Mucosa of stomach (tissue), 1 donor: ENCODE measurements around the gene SHOX.

Source experiments
- H3K27me3 ChIP-seq: one replicate; pipeline ENCODE4 v1.7.0; 2013; ENCODE audit warnings: mild to moderate bottlenecking, low read length; ENCODE audit not compliant: control insufficient read depth, insufficient read depth
- H3K36me3 ChIP-seq: one replicate; pipeline ENCODE4 v1.7.0; 2013; ENCODE audit warnings: low read length; ENCODE audit not compliant: control insufficient read depth, insufficient read depth
- H3K4me1 ChIP-seq: one replicate; pipeline ENCODE4 v1.7.0; 2013; ENCODE audit warnings: mild to moderate bottlenecking, low read length; ENCODE audit not compliant: control insufficient read depth, insufficient read depth
- H3K4me3 ChIP-seq: one replicate; pipeline ENCODE4 v1.7.0; 2013; ENCODE audit warnings: low read length
- H3K9ac ChIP-seq: one replicate; pipeline ENCODE4 v1.7.0; 2013; ENCODE audit warnings: mild to moderate bottlenecking, low read length, moderate library complexity
- H3K9me3 ChIP-seq: one replicate; pipeline ENCODE4 v1.7.0; 2013; ENCODE audit warnings: mild to moderate bottlenecking, low read length, moderate library complexity; ENCODE audit not compliant: control insufficient read depth
- donor health status: Pancreatic carcinoma.

SHOX gene

DNA sequence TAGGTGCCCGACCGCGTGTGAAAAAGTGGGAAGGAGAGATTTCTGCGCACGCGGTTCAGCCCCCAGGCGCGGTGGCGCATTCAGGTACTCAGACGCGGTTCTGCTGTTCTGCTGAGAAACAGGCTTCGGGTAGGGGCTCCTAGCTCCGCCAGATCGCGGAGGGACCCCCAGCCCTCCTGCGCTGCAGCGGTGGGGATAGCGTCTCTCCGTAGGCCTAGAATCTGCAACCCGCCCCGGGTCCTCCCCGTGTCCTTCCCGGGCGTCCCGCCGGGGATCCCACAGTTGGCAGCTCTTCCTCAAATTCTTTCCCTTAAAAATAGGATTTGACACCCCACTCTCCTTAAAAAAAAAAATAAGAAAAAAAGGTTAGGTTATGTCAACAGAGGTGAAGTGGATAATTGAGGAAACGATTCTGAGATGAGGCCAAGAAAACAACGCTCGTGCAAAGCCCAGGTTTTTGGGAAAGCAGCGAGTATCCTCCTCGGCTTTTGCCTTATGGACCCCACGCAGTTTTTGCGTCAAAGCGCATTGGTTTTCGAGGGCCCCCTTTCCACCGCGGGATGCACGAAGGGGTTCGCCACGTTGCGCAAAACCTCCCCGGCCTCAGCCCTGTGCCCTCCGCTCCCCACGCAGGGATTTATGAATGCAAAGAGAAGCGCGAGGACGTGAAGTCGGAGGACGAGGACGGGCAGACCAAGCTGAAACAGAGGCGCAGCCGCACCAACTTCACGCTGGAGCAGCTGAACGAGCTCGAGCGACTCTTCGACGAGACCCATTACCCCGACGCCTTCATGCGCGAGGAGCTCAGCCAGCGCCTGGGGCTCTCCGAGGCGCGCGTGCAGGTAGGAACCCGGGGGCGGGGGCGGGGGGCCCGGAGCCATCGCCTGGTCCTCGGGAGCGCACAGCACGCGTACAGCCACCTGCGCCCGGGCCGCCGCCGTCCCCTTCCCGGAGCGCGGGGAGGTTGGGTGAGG, 3.7 kb downstream of the SHOX start:
- Histone ChIP-seq H3K9ac (no peak overlapping the region), H3K4me1 (no peaks in the 10 kb centered on the region), H3K9me3 (no peaks in the 10 kb centered on the region), H3K36me3 (no peaks in the 10 kb centered on the region), H3K4me3 (no peak overlapping the region), H3K27me3 (peaks cover 64% of the 10 kb centered on the region)

DNA sequence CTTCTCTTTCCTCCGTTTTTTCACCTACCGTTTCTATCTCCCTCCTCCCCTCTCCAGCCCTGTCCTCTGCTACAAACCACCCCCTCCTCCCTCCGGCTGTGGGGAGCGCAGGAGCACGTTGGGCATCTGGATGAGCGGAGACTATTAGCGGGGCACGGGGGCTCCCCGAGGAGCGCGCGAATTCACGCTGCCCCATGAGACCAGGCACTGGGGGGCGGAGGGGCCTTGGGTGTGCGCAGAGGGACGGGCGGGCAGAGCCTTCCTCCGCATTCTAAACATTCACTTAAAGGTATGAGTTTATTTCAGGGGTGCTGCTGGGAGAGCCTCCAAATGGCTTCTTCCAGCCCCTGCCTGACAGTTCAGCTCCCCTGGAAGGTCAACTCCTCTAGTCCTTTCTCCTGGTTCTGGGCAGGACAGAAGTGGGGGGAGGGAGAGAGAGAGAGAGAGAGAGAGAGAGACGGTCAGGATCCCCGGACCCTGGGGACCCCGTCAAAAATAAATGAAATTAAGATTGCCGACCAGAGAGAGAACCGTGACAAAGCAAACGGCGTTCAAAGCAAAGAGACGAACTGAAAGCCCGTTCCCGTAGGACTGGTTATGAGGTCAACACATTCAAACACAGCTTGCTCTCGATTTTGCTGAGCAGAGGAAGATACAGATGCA, 5.0 kb downstream of the SHOX start:
- no peaks in the 10 kb centered on the region for H3K36me3 ChIP-seq
- peaks cover 56% of the 10 kb centered on the region for H3K27me3 ChIP-seq
- no peak overlapping the region for H3K9ac ChIP-seq
- H3K4me3 ChIP-seq: no peak overlapping the region
- no peaks in the 10 kb centered on the region for H3K9me3 ChIP-seq
- H3K4me1 ChIP-seq: no peaks in the 10 kb centered on the region

- Histone ChIP-seq H3K4me3 (no peak overlapping the region), H3K4me1 (no peaks in the 10 kb centered on the region), H3K27me3 (peaks cover 42% of the 10 kb centered on the region), H3K9ac (no peak overlapping the region), H3K36me3 (no peaks in the 10 kb centered on the region), H3K9me3 (no peaks in the 10 kb centered on the region)
Observed at GRCh38 chrX:636981-637659, 6.5 kb downstream of the SHOX start.

GRCh38 chrX:637660-638481, 7.3 kb downstream of the SHOX start:
- no peak overlapping the region for H3K4me3 ChIP-seq

GRCh38 chrX:638482-639131, 8.0 kb downstream of the SHOX start:
- Histone ChIP-seq H3K9ac (no peak overlapping the region), H3K27me3 (peaks cover 32% of the 10 kb centered on the region), H3K9me3 (no peaks in the 10 kb centered on the region), H3K4me1 (no peaks in the 10 kb centered on the region), H3K36me3 (no peaks in the 10 kb centered on the region), H3K4me3 (no peak overlapping the region)

More at GRCh38 chrX:637660-638481, 7.3 kb downstream of the SHOX start:
- no peak overlapping the region for H3K9ac ChIP-seq
- H3K36me3 ChIP-seq: no peaks in the 10 kb centered on the region
- H3K27me3 ChIP-seq: peaks cover 35% of the 10 kb centered on the region
- no peaks in the 10 kb centered on the region for H3K9me3 ChIP-seq
- no peaks in the 10 kb centered on the region for H3K4me1 ChIP-seq

- H3K9ac ChIP-seq: no peak overlapping the region
- peaks cover 29% of the 10 kb centered on the region for H3K27me3 ChIP-seq
- no peaks in the 10 kb centered on the region for H3K4me1 ChIP-seq
- no peaks in the 10 kb centered on the region for H3K9me3 ChIP-seq
- no peaks in the 10 kb centered on the region for H3K36me3 ChIP-seq
- no peak overlapping the region for H3K4me3 ChIP-seq
Observed at GRCh38 chrX:639151-639550, 8.6 kb downstream of the SHOX start.

DNA sequence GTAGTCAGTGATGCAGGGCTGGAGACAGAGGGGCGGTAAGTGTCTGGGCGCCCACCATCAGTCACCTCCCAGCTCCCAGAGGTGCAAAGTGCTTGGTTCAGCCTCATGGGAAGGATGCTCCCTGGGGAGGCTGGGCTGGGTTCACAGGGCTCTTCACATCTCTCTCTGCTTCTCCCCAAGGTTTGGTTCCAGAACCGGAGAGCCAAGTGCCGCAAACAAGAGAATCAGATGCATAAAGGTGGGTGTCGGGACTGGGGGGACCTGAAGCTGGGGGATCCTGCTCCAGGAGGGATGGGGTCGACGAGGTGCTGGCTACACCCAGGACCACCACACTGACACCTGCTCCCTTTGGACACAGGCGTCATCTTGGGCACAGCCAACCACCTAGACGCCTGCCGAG, 10.1 kb downstream of the SHOX start:
- peaks cover 23% of the 10 kb centered on the region for H3K27me3 ChIP-seq
- no peaks in the 10 kb centered on the region for H3K4me1 ChIP-seq
- no peak overlapping the region for H3K9ac ChIP-seq
- no peaks in the 10 kb centered on the region for H3K9me3 ChIP-seq
- no peaks in the 10 kb centered on the region for H3K36me3 ChIP-seq
- no peak overlapping the region for H3K4me3 ChIP-seq

- Histone ChIP-seq H3K9ac (no peak overlapping the region), H3K9me3 (no peaks in the 10 kb centered on the region), H3K4me1 (no peaks in the 10 kb centered on the region), H3K27me3 (peaks cover 21% of the 10 kb centered on the region), H3K36me3 (no peaks in the 10 kb centered on the region), H3K4me3 (no peak overlapping the region)
Observed at GRCh38 chrX:641671-642435, 11.3 kb downstream of the SHOX start.

DNA sequence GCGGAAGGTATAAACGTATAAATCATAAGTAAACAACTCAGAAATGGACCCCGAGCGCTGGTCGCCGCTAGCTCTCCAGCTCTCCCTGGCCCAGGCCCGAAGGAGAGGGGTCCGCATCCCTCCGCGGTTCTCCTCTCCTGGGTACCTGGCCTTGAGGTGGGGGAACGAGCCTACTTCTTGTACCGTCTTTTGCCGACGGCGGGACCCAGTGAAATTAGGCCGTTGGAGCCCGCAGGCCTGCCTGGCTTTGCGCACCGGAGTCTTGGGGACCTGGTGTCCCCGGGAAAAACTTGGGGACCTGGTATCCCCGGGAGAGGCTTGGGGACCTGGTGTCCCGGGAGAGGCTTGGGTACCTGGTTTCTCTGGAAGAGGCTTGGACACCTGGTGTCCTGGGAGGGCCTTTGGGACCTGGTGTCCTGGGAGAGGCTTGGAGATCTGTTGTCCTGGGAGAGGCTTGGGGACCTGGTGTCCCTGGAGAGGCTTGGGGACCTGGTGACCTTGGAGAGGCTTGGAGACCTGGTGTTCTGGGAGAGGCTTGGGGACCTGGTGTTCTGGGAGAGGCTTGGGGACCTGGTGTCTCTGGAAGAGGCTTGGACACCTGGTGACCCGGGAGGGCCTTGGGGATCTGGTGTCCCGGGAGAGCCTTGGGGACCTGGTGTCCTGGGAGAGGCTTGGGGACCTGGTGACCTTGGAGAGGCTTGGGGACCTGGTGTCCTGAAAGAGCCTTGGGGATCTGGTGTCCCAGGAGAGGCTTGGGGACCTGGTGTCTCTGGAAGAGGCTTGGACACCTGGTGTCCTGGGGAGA, 12.0 kb downstream of the SHOX start:
- Histone ChIP-seq H3K9ac (no peak overlapping the region), H3K36me3 (no peaks in the 10 kb centered on the region), H3K4me1 (no peaks in the 10 kb centered on the region), H3K4me3 (no peak overlapping the region), H3K9me3 (no peaks in the 10 kb centered on the region), H3K27me3 (peaks cover 13% of the 10 kb centered on the region)

- H3K9ac ChIP-seq: no peak overlapping the region
- no peaks in the 10 kb centered on the region for H3K9me3 ChIP-seq
- no peaks in the 10 kb centered on the region for H3K4me1 ChIP-seq
- no peaks in the 10 kb centered on the region for H3K36me3 ChIP-seq
- H3K4me3 ChIP-seq: no peak overlapping the region
- peaks cover 12% of the 10 kb centered on the region for H3K27me3 ChIP-seq
Observed at GRCh38 chrX:643241-643595, 12.6 kb downstream of the SHOX start.
